Measurements from ENCODE around the gene FRY. TPM values are rescaled to one million over a fixed set of nuclear protein-coding genes. Genes with fewer than 3 reads are reported as not detected.

The FRY gene
- total and polyA plus RNA-seq, 9 of the 15 experiments (the other 6 are each of a cell fraction or from before 2014, with no cell fraction given): 0.03 to 0.31 (median 0.11) TPM; not detected in 3

GRCh38 chr13:32048816-32049215 lies 17.2 kb downstream of the FRY start (continued):
- TF ChIP-seq PCBP1 (IDR thresholded peaks at IDR 0.05; ENCODE audit: low read depth, low read length, poor library complexity, severe bottlenecking) (no peak), MYC (IDR thresholded peaks at IDR 0.05; ENCODE audit: low read depth, low read length) (no peak), MYC (CRISPR knock-in tag; IDR thresholded peaks at IDR 0.05; ENCODE audit: borderline replicate concordance, low read depth) (no peak), ZBTB43 (CRISPR knock-in tag; IDR thresholded peaks at IDR 0.05) (no peak), ELF1 (tag; IDR thresholded peaks at IDR 0.05) (no peak), ZNF644 (tag; IDR thresholded peaks at IDR 0.05; ENCODE audit: low read depth) (no peak)

GRCh38 chr13:32051156-32051555 lies 19.6 kb downstream of the FRY start:
- CTCF ChIA-PET (ENCODE audit: low intra/inter-chr PET ratio): no interaction called here
- intact Hi-C loops (cut with micrococcal nuclease): no loop called here
- FAIRE-seq: no peak
- TF ChIP-seq DEAF1 (CRISPR knock-in tag; IDR thresholded peaks at IDR 0.05): no peak
- no peak for TF ChIP-seq PREB (CRISPR knock-in tag; IDR thresholded peaks at IDR 0.05)
- TF ChIP-seq CBFB (CRISPR knock-in tag; IDR thresholded peaks at IDR 0.05): no peak

More at GRCh38 chr13:32051156-32051555, 19.6 kb downstream of the FRY start:
- ATAC-seq: no peak
- Histone ChIP-seq H2AFZ (ENCODE audit: low read depth, low read length) (no peak overlapping the region), H3K4me1 (replicated peaks in 1 of 2; ENCODE audit: control insufficient read depth in 2 of 2, insufficient read depth in 2 of 2, low read length in 2 of 2) (no peaks in the 10 kb centered on the region), H3K4me2 (ENCODE audit: insufficient read depth, low read length) (no peak overlapping the region), H3K27ac (ENCODE audit: extremely low read depth, low read depth, low read length) (no peak overlapping the region), H3K9ac (ENCODE audit: insufficient read depth in 1 of 2, low read depth in 2 of 2, low read length in 2 of 2) (no peak overlapping the region), H3K9me1 (ENCODE audit: control insufficient read depth, insufficient read depth, low read length) (no peaks in the 10 kb centered on the region), H4K20me1 (replicated peaks; ENCODE audit: control insufficient read depth, insufficient read depth, low read length) (no peaks in the 10 kb centered on the region), H3K4me3 (no peak overlapping the region), H3K36me3 (ENCODE audit: control insufficient read depth, insufficient read depth, low read length) (no peaks in the 10 kb centered on the region), H3K27me3 (ENCODE audit: control insufficient read depth in 2 of 2, insufficient read depth in 2 of 2, low read length in 2 of 2) (no peaks in the 10 kb centered on the region), H3K79me2 (ENCODE audit: control insufficient read depth, insufficient read depth, low read length) (no peaks in the 10 kb centered on the region), H3K9me3 (replicated peaks; ENCODE audit: control insufficient read depth, insufficient read depth, low read depth, low read length) (no peaks in the 10 kb centered on the region)
- WGBS (ENCODE audit: insufficient coverage, low coverage, missing lambda C conversion rate): 0% methylated on average over 4 of the region's 4 CpGs
- BruUV-seq (replicated peaks): no TSS peak
- POLR2A ChIA-PET: no interaction called here
- in situ Hi-C loops (cut with MboI): no loop called here
- DNase-seq (ENCODE audit: extremely low read depth in 1 of 4, low spot score in 3 of 4): no peak

Data from K562 (cell line).